BLaER1 treated with 17β-estradiol and CSF1 and Interleukin-3, amounts not matched to agents 10 nM and 100 nM (cell line): ENCODE results near the gene PROB1.
"Not testable (repeated sequence)": the region's sequence is repeated elsewhere in the genome, so short reads cannot be mapped to it uniquely, and the experiment has no call there.

ENCODE experiments used
- H3K27ac ChIP-seq, 11 experiments: shearing (Covaris generic); formaldehyde crosslinking; 2 replicates each; pipeline ENCODE4 v1.8.1; 2022
- H3K27me3 ChIP-seq, 11 experiments: shearing (Covaris generic); formaldehyde crosslinking; 2 replicates each; pipeline ENCODE4 v1.8.1; 2022
- H3K36me3 ChIP-seq, 11 experiments: shearing (Covaris generic); formaldehyde crosslinking; 2 replicates each; pipeline ENCODE4 v1.8.1; 2022
- H3K4me1 ChIP-seq, 10 experiments: shearing (Covaris generic); formaldehyde crosslinking; 2 replicates each; pipeline ENCODE4 v1.8.1; 2022
- H3K4me2 ChIP-seq, 11 experiments: shearing (Covaris generic); formaldehyde crosslinking; 2 replicates each; pipeline ENCODE4 v1.8.1; 2022
- H3K4me3 ChIP-seq, 10 experiments: shearing (Covaris generic); formaldehyde crosslinking; 2 replicates each; pipeline ENCODE4 v1.8.1; 2022
- H3K9ac ChIP-seq, 11 experiments: shearing (Covaris generic); formaldehyde crosslinking; 2 replicates each; pipeline ENCODE4 v1.8.1; 2022
- H3K9me3 ChIP-seq, 11 experiments: shearing (Covaris generic); formaldehyde crosslinking; replicated peaks in 1 of 11; 2 replicates each; pipeline ENCODE4 v1.8.1; 2022
- H4K20me1 ChIP-seq, 11 experiments: shearing (Covaris generic); formaldehyde crosslinking; 2 replicates each; pipeline ENCODE4 v1.8.1; 2022
- Cebpa-rat ChIP-seq, 11 experiments: shearing (Covaris generic); IDR thresholded peaks; 2 replicates each; pipeline ENCODE4 v1.8.1; 2022

PROB1 gene, protein sequence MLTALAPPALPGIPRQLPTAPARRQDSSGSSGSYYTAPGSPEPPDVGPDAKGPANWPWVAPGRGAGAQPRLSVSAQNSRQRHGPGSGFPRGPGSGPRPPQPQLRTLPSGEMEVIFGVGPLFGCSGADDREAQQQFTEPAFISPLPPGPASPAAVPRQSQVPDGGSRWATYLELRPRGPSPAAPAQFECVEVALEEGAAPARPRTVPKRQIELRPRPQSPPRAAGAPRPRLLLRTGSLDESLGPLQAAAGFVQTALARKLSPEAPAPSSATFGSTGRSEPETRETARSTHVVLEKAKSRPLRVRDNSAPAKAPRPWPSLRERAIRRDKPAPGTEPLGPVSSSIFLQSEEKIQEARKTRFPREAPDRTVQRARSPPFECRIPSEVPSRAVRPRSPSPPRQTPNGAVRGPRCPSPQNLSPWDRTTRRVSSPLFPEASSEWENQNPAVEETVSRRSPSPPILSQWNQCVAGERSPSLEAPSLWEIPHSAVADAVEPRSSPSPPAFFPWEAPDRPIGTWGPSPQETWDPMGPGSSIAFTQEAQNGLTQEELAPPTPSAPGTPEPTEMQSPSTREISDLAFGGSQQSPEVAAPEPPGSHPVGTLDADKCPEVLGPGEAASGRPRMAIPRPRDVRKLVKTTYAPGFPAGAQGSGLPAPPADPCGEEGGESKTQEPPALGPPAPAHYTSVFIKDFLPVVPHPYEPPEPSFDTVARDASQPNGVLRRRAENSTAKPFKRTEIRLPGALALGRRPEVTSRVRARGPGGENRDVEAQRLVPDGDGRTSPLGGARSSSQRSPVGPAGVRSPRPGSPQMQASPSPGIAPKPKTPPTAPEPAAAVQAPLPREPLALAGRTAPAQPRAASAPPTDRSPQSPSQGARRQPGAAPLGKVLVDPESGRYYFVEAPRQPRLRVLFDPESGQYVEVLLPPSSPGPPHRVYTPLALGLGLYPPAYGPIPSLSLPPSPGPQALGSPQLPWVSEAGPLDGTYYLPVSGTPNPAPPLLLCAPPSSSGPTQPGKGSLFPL

DNA sequence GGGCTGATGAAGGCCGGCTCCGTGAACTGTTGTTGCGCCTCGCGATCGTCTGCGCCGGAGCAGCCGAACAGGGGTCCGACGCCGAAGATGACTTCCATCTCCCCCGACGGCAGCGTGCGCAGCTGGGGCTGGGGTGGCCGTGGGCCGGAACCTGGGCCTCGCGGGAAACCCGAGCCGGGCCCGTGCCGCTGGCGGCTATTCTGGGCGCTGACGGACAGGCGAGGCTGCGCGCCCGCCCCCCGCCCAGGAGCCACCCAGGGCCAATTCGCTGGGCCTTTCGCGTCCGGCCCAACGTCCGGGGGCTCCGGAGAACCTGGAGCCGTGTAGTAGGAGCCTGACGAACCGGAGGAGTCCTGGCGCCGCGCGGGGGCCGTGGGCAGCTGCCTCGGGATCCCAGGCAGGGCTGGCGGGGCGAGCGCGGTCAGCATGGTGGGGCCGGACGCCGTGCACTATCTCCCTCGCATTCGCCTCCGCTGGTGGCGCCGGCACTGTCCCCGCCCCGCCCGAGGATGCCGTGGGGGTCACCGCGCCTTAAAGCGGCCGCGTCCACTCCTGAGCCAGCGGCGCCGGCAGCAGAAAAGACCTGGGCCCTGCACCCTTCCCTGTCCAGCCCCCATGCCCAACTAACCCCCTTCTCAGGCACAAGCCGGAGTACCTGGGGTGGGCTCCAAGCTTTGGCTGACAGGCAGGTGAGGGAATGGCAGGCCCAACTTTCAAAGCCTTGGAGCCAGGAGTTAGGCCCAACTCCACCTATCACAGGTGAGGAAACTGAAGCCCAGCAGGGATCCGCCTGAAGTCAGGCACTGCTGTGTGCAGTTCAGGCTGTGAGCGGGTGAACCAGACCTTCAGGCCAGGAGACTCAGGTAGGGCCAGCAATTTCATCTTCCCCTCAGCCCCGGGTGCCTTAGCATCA is at the start of gene PROB1:
Gene PROB1, minus strand, starts transcription at position 451 of the 913 bp plus-strand sequence. Its CDS starts 23 bp downstream, at position 428.
- Histone ChIP-seq H3K4me2 (peak within 1 kb of the TSS; percentile 90 to 99 (median 97)), H3K9me3 (no peaks in the 10 kb centered on the region), H3K9ac (peak within 1 kb of the TSS; percentile 81 to 98 (median 95)), H3K36me3 (peaks cover 0 to 28% (median 23%) of the 10 kb centered on the region in 11 experiments; a peak in 15 of 22 replicates), H3K4me3 (peak within 1 kb of the TSS; percentile 63 to 86 (median 76)), H4K20me1 (peaks cover 0 to 31% (median 28%) of the 10 kb centered on the region in 11 experiments; a peak in 18 of 22 replicates), H3K27ac (peak within 1 kb of the TSS; percentile 66 to 100 (median 99); a peak in 21 of 22 replicates), H3K27me3 (no peaks in the 10 kb centered on the region), H3K4me1 (peaks cover 57 to 87% (median 69%) of the 10 kb centered on the region in 10 experiments)
- TF ChIP-seq Cebpa-rat (IDR thresholded peaks at IDR 0.05), result no peak

DNA sequence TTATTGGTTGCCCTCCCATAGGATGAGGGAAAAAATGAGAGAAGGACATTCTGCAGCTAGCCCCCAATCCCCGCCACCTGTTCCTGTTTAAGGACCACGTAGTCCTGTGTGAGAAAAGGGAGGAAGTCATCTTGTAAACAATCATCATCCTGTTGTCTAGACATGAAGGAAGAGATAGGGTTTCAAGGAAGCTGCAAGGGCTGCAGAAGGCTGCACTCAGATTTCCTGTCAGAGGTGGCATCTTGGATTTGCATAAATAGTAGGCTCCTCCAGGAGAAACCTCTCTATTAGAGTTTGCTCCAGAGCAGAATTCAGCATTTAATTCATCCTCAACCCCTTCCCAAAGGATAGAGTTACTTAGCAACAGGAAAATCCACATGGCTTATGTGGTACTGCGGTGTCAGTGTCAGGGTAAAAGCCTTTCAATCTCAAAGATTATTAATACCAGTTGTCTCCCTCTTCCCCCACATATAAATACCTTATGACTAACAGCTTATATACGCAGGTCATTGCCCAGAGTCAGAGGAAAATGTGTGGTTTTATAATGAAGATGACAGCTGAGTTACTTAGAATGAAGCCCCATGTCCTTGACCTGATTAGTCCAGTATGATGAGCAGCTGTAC is 49.0 kb upstream of the PROB1 start:
- no peak for TF ChIP-seq Cebpa-rat (IDR thresholded peaks at IDR 0.05)
- H3K9ac ChIP-seq, result peak overlapping the region in 3 of 11 experiments; percentile 5 to 37 (median 12); a peak in 1 of 22 replicates

DNA sequence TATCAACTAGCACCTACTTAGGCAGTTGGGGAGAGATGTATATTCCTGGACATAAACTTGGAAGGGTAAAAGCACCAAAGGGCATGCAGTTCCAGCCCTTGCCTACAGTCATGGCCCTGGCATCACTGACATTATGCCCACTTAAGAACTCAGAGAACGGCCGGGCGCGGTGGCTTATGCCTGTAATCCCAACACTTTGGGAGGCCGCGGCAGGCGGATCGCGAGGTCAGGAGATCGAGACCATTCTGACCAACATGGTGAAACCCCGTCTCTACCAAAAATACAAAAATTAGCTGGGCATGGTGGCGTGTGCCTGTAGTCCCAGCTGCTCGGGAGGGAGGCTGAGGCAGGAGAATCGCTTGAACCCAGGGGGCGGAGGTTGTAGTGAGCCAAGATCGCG is 45.5 kb upstream of the PROB1 start:
- not testable (repeated sequence) for H3K4me3 ChIP-seq, H4K20me1 ChIP-seq, H3K27ac ChIP-seq, H3K9ac ChIP-seq, H3K9me3 ChIP-seq, H3K27me3 ChIP-seq
- Histone ChIP-seq H3K4me2 (0 out of 22 replicates have a peak overlapping the region, but pooled peaks of 1 of the 11 experiments have one; percentile 80), H3K4me1 (peaks cover 32 to 49% (median 40%) of the 10 kb centered on the region in 10 experiments), H3K36me3 (peaks cover 4 to 17% (median 7%) of the 10 kb centered on the region in 11 experiments; a peak in 5 of 22 replicates)

More for the DNA sequence above, 49.0 kb upstream of the PROB1 start:
- Histone ChIP-seq H3K27me3 (no peaks in the 10 kb centered on the region), H3K4me3 (no peak overlapping the region), H3K4me2 (peak overlapping the region; percentile 54 to 74 (median 63)), H3K9me3 (no peaks in the 10 kb centered on the region), H4K20me1 (no peaks in the 10 kb centered on the region), H3K36me3 (no peaks in the 10 kb centered on the region), H3K27ac (peak overlapping the region in 8 of 11 experiments; percentile 15 to 60 (median 42); a peak in 13 of 22 replicates), H3K4me1 (peaks cover 24 to 45% (median 34%) of the 10 kb centered on the region in 10 experiments)

DNA sequence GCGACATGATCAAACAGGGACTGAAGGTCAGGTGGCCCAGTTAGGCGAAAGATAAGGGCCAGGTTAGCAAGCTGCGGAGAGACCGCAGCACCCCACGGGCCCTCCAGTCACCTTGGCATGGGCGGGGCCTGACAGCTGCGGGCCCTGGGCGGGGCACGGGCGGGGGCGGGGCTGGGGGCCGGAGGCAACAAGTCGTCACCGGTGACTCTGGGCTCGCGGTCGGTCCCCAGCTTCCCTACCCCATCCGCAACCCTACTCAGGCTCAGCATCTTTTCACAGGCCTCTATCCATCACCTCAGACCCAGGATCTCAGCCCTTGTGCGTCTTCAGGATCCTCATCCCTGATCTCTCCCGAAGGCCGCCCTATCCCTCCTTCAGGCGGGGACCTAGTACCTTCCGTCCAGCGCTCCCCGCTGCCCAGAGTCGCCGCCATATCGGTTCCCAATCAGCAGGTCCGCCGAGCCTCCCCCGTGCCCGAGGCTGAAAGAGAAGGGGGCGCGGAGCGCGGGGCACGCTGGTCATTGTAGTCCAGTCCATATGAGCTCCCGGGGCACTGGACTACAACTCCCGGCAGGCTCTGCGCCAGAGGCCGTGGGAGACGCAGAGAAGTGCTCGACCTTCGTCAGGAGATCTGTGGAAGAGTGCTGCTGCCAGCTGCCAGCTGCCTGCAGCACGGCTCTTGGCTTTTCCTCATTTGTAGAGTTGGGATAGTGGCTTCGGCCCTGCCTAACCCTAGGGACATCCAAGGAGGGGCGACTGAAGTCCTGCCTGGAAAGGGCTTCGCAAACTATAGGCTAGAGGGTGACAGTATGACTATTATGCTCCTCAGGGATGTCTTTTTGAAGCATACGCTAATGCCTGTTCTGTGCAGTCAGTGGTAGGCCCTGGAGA is 44.4 kb upstream of the PROB1 start, which contains the start of gene DNAJC18:
Gene DNAJC18, minus strand, starts transcription at position 513 of the 891 bp plus-strand sequence. Its CDS starts 80 bp downstream, at position 433.
- Histone ChIP-seq H3K27ac (peak within 1 kb of the TSS; percentile 83 to 96 (median 91)), H3K36me3 (peaks cover 6 to 27% (median 13%) of the 10 kb centered on the region in 11 experiments; a peak in 9 of 22 replicates), H3K27me3 (no peaks in the 10 kb centered on the region), H3K9me3 (no peaks in the 10 kb centered on the region), H3K4me2 (peak within 1 kb of the TSS; percentile 73 to 94 (median 80)), H3K4me1 (peaks cover 28 to 44% (median 35%) of the 10 kb centered on the region in 10 experiments), H3K9ac (peak within 1 kb of the TSS; percentile 82 to 94 (median 90)), H3K4me3 (peak within 1 kb of the TSS; percentile 71 to 90 (median 80)), H4K20me1 (no peaks in the 10 kb centered on the region)
- TF ChIP-seq Cebpa-rat (IDR thresholded peaks at IDR 0.05), result no peak

DNA sequence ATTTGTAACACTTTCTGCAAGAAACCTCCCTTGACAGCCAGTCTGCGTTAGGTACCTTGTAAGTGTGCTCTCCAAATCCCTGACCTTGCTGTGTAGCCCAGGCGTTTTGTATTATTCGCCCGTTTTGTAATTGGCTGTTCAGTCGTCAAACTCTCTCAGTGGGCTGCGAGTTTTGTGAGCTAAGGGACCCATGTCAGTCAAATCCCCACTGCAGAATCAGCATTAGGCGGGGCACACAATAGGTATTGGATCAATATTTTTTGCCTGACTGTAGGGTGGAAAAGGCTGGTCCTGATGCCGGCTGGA is 43.8 kb upstream of the PROB1 start:
- H3K4me3 ChIP-seq, result peak overlapping the region; percentile 71 to 90 (median 80)
- H3K4me2 ChIP-seq, result peak overlapping the region; percentile 73 to 94 (median 80)
- peaks cover 22 to 38% (median 29%) of the 10 kb centered on the region in 10 experiments for H3K4me1 ChIP-seq
- H3K36me3 ChIP-seq, result peaks cover 6 to 31% (median 18%) of the 10 kb centered on the region in 11 experiments; a peak in 12 of 22 replicates
- H3K27me3 ChIP-seq, result no peaks in the 10 kb centered on the region
- H3K27ac ChIP-seq, result 0 out of 22 replicates have a peak overlapping the region, but pooled peaks of 2 of the 11 experiments have one; percentile 87 to 94
- no peaks in the 10 kb centered on the region for H4K20me1 ChIP-seq
- no peak for TF ChIP-seq Cebpa-rat (IDR thresholded peaks at IDR 0.05)
- H3K9ac ChIP-seq, result peak overlapping the region; percentile 24 to 94 (median 90); a peak in 14 of 22 replicates
- no peaks in the 10 kb centered on the region for H3K9me3 ChIP-seq

DNA sequence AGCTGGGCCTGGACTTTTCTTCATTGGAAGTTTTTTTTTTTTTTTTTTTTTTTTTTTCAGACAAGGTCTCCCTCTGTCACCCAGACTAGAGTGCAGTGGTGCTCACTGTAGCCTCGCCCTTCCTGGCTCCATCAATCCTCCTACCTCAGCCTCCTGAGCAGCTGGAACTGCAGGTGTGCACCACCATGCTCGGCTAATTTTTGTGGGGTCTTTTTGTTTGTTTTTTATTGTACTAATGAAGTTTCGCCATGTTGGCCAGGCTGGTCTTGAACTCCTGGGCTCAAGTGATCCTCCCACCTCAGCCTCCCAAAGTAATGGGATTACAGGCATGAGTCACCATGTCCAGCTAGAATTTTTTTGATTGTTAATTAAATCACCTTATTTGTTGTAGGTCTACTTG is 40.8 kb upstream of the PROB1 start:
- Histone ChIP-seq H3K27ac (no peak overlapping the region), H3K4me3 (no peak overlapping the region), H3K4me2 (no peak overlapping the region), H3K9me3 (no peaks in the 10 kb centered on the region), H3K9ac (no peak overlapping the region), H4K20me1 (no peaks in the 10 kb centered on the region), H3K36me3 (peaks cover 6 to 42% (median 21%) of the 10 kb centered on the region in 11 experiments; a peak in 12 of 22 replicates), H3K27me3 (no peaks in the 10 kb centered on the region), H3K4me1 (peaks cover 12 to 20% (median 14%) of the 10 kb centered on the region in 10 experiments)
- TF ChIP-seq Cebpa-rat (IDR thresholded peaks at IDR 0.05), result no peak

DNA sequence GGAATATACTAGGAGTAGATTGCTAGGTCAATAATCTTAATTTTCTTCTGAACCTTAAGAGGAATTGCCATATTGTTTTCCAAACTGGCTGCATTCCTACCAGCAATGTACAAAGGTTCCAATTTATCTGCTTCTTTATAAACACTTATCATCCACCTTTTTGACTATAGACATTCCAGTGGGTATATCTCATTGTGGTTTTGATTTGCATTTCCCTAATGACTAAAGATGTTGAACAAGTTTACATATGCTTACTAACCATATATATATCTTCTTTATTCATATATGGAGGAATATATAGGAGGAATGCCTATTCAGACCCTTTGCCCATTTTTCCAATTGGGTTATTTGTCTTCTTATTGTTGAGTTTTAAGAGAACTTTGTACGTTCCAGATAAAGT is 36.8 kb upstream of the PROB1 start:
- Histone ChIP-seq H3K27ac (no peak overlapping the region), H3K9me3 (no peaks in the 10 kb centered on the region), H3K4me2 (no peak overlapping the region), H3K27me3 (no peaks in the 10 kb centered on the region), H4K20me1 (no peaks in the 10 kb centered on the region), H3K9ac (no peak overlapping the region), H3K4me3 (no peak overlapping the region), H3K4me1 (no peaks in the 10 kb centered on the region), H3K36me3 (peaks cover 13 to 55% (median 35%) of the 10 kb centered on the region in 11 experiments; a peak in 20 of 22 replicates)
- TF ChIP-seq Cebpa-rat (IDR thresholded peaks at IDR 0.05), result no peak
